ENCODE measurements around the gene TOMM6.

The TOMM6 gene

DNA sequence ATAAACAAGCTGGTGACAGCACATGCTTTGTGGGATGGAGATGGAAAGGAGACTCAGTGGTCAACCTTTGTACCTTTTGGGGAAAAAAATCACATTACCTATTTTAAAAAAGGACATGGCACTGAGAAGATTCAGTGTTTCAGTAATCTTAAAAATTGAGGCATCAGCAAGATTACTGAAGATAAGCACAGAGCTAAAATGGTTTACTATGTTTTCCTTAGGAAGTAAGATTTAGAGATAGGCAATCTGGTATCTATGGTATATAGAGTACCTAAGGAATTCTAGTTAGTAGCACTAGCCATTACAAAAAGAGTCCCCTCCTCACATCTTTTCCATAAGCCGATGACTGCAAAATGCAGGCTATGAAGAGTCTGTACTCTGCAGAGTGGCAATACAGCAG is 35.7 kb downstream of the TOMM6 start:
- DNase-seq (ENCODE audit: low read depth in 2 of 2): no peak

GRCh38 chr6:41824571-41825569 is 37.4 kb downstream of the TOMM6 start:
- DNase-seq (ENCODE audit: low read depth in 2 of 2): no peak

- DNase-seq (ENCODE audit: low read depth in 2 of 2): no peak
Observed at GRCh38 chr6:41826343-41827022, 39.0 kb downstream of the TOMM6 start.

GRCh38 chr6:41832263-41832662 is 44.8 kb downstream of the TOMM6 start:
- DNase-seq (ENCODE audit: low read depth in 2 of 2): no peak

GRCh38 chr6:41836022-41836659 is 48.6 kb downstream of the TOMM6 start:
- no peak for DNase-seq (ENCODE audit: low read depth in 2 of 2)

DNA sequence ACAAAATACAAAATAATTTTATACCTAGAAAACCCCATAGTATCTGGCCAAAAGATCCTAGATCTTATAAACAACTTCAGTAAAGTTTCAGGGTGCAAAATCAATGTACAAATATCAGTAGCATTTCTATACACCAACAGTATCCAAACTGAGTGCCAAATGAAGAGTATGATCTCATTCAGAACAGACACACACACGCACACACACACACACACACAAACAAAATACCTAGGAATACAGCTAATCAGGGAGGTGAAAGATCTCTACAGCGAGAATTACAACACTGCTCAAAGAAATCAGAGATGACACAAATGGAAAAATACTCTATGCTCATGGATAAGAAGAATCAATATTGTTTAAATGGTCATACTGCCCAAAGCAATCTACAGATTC is 49.2 kb downstream of the TOMM6 start:
- no peak for DNase-seq (ENCODE audit: low read depth in 2 of 2)

Data from stimulated activated CD8-positive, alpha-beta memory T cell treated with anti-CD3 and anti-CD28 coated beads, Interleukin-7, amount 100 ng/mL, for 4 hours (primary cell).